GM12865 (cell line): Measurements from ENCODE around the gene TRAPPC3L.
A peak's percentile ranks its signal among the peaks of the same experiment; 100 is the strongest.

Experiments used
- DNase-seq: peaks from one replicate; pipeline ENCODE4 v3.0.0; 2010; ENCODE audit warnings: low read depth
- H3K4me3 ChIP-seq: 2 replicates; pipeline ENCODE4 v1.5.1; 2011; ENCODE audit warnings: mild to moderate bottlenecking, low read depth, low read length, control low read depth
- CTCF ChIP-seq: IDR thresholded peaks from 2 replicates; pipeline ENCODE4 v1.5.1; 2011; ENCODE audit warnings: low read length, control low read depth, low read depth, inconsistent platforms; ENCODE audit not compliant: insufficient read depth; ENCODE audit errors: missing control alignments

Gene TRAPPC3L

GRCh38 chr6:116577486-116577885, 32.0 kb upstream of the TRAPPC3L start:
- TF ChIP-seq CTCF, result no peak
- DNase-seq, result no peak
- H3K4me3 ChIP-seq, result no peak overlapping the region

DNA sequence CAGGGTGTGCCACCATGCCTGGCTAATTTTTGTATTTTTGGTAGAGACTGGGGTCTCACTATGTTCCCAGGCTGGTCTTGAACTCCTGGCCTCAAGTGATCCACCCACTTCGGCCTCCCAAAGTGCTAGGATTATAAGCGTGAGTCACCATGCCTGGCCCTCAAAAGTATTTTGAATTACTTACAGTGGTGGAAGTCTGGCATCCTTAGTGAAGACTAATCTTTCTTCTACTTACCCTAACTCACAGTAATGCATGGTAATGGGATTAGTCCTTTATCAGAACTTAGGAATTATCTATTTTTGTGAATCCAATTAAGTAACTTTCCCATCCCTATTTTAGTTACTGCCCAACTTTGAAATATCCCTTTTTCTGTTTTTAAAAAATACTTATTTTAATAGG, 29.7 kb upstream of the TRAPPC3L start:
- TF ChIP-seq CTCF, result no peak
- DNase-seq, result no peak
- H3K4me3 ChIP-seq, result no peak overlapping the region

- DNase-seq, result peak; percentile 46
- TF ChIP-seq CTCF, result no peak
These were observed 26.7 kb upstream of the TRAPPC3L start for GRCh38 chr6:116572162-116572561.

GRCh38 chr6:116571683-116572000, 26.2 kb upstream of the TRAPPC3L start:
- H3K4me3 ChIP-seq, result peak overlapping the region; percentile 96
- no peak for TF ChIP-seq CTCF
- DNase-seq, result no peak

More at GRCh38 chr6:116572162-116572561, 26.7 kb upstream of the TRAPPC3L start:
- H3K4me3 ChIP-seq, result peak overlapping the region; percentile 96

DNA sequence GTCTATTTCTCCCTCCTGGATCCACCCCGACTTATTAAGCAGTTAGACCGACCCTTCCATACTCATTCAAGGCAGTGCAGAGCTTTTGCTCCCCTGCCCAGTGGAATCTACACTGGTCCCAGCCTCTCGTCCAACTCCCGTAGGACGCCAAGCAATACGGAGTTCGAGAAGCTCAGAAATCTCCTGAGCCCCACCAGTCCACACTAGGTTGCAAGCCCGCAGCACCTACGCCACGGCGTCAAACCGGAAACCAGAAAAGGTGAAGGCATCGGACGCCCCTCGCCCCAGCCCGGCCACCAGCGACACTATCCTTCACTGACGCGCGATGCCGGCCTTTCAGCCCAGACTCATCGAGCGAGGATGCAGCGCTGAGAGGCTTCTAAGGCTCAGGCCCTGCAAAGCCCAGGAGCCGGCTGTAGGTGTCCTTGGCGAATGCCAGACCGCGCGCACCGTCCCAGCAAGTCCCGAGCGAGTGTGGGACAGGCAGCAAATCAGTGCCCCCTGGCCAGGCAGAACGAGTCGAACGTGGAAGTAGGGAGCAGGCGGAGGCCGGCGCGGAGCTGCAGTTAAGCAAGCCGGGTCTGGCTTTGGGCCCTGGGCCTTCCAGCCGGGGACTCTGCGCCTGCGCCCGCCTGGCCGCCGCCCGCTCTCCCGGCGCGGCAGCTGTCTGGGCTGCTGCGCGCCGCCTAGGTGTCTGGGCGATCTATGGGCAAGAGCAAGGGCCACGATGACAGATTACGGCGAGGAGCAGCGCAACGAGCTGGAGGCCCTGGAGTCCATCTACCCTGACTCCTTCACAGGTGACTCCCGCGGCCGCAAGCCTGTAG, 25.6 kb upstream of the TRAPPC3L start, which contains the start of gene RWDD1:
TSS of gene RWDD1 (plus strand) at position 649 of the 827 bp plus-strand sequence. CDS start at position 728, 79 bp downstream.
- peak; percentile 100 for DNase-seq
- TF ChIP-seq CTCF, result no peak
- peak within 1 kb of the TSS; percentile 96 for H3K4me3 ChIP-seq

- no peak for TF ChIP-seq CTCF
- no peak for DNase-seq
- no peak overlapping the region for H3K4me3 ChIP-seq
These were observed 23.6 kb upstream of the TRAPPC3L start for GRCh38 chr6:116568821-116569755.
